ENCODE results near the gene NXPH1. TPM values are rescaled to one million over a fixed set of nuclear protein-coding genes. Genes with fewer than 3 reads are reported as not detected.

Gene NXPH1
- total and polyA plus RNA-seq, 10 donors: not detected

GRCh38 chr7:8615019-8615418, 181.6 kb downstream of the NXPH1 start:
- TF ChIP-seq POLR2A (IDR thresholded peaks at IDR 0.05) (no peak), POLR2AphosphoS5 (IDR thresholded peaks at IDR 0.05) (no peak), CTCF (IDR thresholded peaks at IDR 0.05 in 8 of 11, conservative IDR thresholded peaks at IDR 0.05 in 3 of 11) (no peak)
- H3K27me3 ChIP-seq (replicated peaks in 1 of 7): no peaks in the 10 kb centered on the region
- H3K27ac ChIP-seq: no peak overlapping the region
- H3K9me3 ChIP-seq: no peaks in the 10 kb centered on the region
- DNase-seq: no peak
- 39 to 51% (median 49%) methylated on average over 5 of the region's 5 CpGs for WGBS, 5 donors
- H3K4me1 ChIP-seq: no peaks in the 10 kb centered on the region
- H3K36me3 ChIP-seq: no peaks in the 10 kb centered on the region
- intact Hi-C loops (cut with DNase I; ENCODE audit: low total_unique reads): no loop called here
- no peak overlapping the region for H3K4me3 ChIP-seq

GRCh38 chr7:8618441-8619070, 185.1 kb downstream of the NXPH1 start:
- no peak for DNase-seq
- Histone ChIP-seq H3K9me3 (no peaks in the 10 kb centered on the region), H3K4me3 (no peak overlapping the region), H3K27ac (no peak overlapping the region), H3K4me1 (no peaks in the 10 kb centered on the region), H3K36me3 (no peaks in the 10 kb centered on the region), H3K27me3 (replicated peaks in 1 of 7) (no peaks in the 10 kb centered on the region)
- intact Hi-C loops (cut with DNase I; ENCODE audit: low total_unique reads): no loop called here
- no peak for TF ChIP-seq POLR2AphosphoS5 (IDR thresholded peaks at IDR 0.05)
- no peak for TF ChIP-seq CTCF (IDR thresholded peaks at IDR 0.05 in 8 of 11, conservative IDR thresholded peaks at IDR 0.05 in 3 of 11)
- TF ChIP-seq POLR2A (IDR thresholded peaks at IDR 0.05): no peak
- 90 to 98% (median 92%) methylated on average over 1 of the region's 1 CpG for WGBS, 5 donors

GRCh38 chr7:8620169-8620568, 186.8 kb downstream of the NXPH1 start:
- intact Hi-C loops (cut with DNase I; ENCODE audit: low total_unique reads): no loop called here
- DNase-seq: no peak
- Histone ChIP-seq H3K27ac (no peak overlapping the region), H3K27me3 (replicated peaks in 1 of 7) (no peaks in the 10 kb centered on the region), H3K9me3 (no peaks in the 10 kb centered on the region), H3K4me3 (no peak overlapping the region), H3K4me1 (no peaks in the 10 kb centered on the region), H3K36me3 (no peaks in the 10 kb centered on the region)
- WGBS, 5 donors: 33 to 67% (median 45%) methylated on average over 1 of the region's 1 CpG
- TF ChIP-seq POLR2A (IDR thresholded peaks at IDR 0.05): no peak
- no peak for TF ChIP-seq POLR2AphosphoS5 (IDR thresholded peaks at IDR 0.05)
- no peak for TF ChIP-seq CTCF (IDR thresholded peaks at IDR 0.05 in 8 of 11, conservative IDR thresholded peaks at IDR 0.05 in 3 of 11)

GRCh38 chr7:8625612-8626011, 192.2 kb downstream of the NXPH1 start:
- TF ChIP-seq CTCF (IDR thresholded peaks at IDR 0.05 in 8 of 11, conservative IDR thresholded peaks at IDR 0.05 in 3 of 11) (no peak), POLR2AphosphoS5 (IDR thresholded peaks at IDR 0.05) (no peak), POLR2A (IDR thresholded peaks at IDR 0.05) (no peak)
- Histone ChIP-seq H3K27me3 (replicated peaks in 1 of 7) (no peaks in the 10 kb centered on the region), H3K4me1 (no peaks in the 10 kb centered on the region), H3K27ac (no peak overlapping the region), H3K36me3 (no peaks in the 10 kb centered on the region), H3K4me3 (no peak overlapping the region), H3K9me3 (no peaks in the 10 kb centered on the region)
- no peak for DNase-seq
- intact Hi-C loops (cut with DNase I; ENCODE audit: low total_unique reads): no loop called here

Data from spleen (tissue), 11 donors.